Astrocyte of the hippocampus (primary cell): ENCODE measurements around the gene CCND2.
"Not testable (repeated sequence)": the region's sequence is repeated elsewhere in the genome, so short reads cannot be mapped to it uniquely, and the experiment has no call there.

ENCODE experiments used
- DNase-seq: peaks from one replicate; pipeline ENCODE4 v3.0.0; 2011; ENCODE audit warnings: low read depth, low spot score

CCND2 gene

DNA sequence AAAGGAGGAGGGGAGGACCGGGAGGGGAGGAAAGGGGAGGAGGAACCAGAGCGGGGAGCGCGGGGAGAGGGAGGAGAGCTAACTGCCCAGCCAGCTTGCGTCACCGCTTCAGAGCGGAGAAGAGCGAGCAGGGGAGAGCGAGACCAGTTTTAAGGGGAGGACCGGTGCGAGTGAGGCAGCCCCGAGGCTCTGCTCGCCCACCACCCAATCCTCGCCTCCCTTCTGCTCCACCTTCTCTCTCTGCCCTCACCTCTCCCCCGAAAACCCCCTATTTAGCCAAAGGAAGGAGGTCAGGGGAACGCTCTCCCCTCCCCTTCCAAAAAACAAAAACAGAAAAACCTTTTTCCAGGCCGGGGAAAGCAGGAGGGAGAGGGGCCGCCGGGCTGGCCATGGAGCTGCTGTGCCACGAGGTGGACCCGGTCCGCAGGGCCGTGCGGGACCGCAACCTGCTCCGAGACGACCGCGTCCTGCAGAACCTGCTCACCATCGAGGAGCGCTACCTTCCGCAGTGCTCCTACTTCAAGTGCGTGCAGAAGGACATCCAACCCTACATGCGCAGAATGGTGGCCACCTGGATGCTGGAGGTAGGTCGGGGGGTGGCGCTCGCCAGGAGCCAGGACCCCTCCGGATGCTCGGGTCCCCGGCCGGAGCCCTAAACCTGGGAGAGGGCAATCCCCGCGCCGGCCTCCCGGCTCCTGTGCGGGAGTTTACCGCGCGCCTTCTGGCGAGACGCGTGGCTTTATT, at the start of gene CCND2:
Gene CCND2, plus strand, starts transcription at position 111 of the 744 bp plus-strand sequence. Its CDS starts 279 bp downstream, at position 390.
- DNase-seq = peak; percentile 92

DNA sequence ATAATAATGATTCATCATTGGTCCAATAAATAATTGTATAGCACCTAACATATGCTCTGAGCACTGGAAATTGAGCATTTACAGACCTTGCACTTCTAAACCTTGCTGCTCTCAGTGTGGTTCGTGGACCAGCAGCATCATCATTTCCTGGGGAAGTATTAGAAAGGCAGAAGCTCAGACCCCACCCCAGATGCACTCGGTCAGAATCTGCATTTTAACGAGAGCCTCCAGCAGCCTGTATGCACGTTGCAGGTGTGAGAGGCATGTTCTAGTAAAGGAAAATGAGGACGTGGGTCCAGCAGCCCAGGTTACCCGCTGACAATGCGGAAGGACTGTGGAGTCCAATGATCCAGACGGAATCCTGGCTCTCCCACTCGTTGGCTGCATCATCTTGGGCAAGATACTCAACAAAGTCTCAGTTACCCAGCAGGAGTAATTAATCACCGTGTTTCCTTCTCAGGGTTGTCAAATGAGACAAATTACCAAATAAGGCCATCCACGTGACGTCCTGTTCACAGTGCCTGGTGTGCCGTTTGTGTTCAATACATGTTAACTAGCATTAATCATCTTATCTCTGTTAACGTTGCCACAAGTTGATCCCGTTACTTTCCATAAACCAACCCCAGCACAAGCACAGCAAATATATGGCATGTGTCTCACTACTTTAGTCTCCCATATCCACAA, 49.2 kb upstream of the CCND2 start:
- DNase-seq = no peak

DNA sequence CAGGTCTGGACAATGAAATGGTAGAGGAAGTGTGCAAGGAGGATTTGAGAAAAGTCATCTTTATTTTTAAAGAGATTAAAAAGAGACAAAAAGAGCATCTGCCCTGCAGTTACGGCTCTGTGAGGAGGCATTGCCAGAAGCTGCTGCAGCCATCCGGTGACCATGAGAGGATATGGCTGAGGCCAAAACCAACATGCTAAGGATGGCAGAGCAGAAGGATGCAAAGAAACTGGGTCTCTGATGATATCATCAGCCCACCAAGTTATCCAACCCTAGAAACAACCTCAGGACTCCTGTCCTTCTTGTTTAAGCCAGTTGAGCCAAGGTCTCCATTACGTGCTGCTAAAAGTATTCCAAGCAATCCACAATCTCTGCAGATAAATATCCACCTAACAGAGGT, 48.0 kb upstream of the CCND2 start:
- no peak for DNase-seq

DNA sequence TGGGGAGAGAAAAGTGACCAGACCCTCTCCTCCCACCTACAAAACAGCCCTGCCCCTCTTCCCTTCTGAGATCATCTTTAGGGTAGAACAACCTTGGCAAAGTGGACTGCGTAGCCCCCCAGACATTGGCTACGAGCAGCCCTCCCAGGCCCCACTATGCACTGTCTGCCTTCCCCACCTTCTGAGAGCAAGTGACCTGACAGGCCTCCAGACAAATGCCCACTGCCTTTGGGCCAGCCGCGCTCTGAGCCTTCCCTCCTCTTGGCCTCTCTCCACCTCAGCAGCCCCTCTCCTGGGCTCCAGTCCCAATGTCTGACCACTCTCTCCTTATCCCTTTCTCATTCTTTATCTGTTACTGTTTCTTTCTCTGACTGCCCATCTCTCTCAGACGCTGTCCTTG, 46.5 kb upstream of the CCND2 start:
- DNase-seq = no peak

DNA sequence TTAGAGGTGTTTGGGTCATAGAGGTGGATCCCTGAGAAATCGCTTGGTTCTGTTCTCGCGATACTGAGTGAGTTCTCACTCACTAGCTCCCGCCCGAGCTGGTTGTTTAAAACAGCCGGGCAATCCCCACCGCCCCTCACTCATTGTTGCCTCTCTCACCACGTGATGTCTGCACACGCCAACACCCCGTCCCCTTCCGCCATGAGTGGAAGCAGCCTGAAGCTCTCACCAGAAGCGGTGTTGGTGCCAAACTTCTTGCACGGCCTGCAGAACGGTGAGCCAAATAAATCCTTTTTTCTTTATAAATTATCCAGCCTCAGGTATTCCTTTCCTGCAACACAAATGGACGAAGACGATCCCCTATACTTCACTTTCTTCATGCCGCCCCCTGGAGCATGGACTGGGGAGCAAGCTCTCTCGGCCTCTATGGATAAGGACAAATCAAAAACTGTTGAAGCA, 45.4 kb upstream of the CCND2 start:
- no peak for DNase-seq

DNA sequence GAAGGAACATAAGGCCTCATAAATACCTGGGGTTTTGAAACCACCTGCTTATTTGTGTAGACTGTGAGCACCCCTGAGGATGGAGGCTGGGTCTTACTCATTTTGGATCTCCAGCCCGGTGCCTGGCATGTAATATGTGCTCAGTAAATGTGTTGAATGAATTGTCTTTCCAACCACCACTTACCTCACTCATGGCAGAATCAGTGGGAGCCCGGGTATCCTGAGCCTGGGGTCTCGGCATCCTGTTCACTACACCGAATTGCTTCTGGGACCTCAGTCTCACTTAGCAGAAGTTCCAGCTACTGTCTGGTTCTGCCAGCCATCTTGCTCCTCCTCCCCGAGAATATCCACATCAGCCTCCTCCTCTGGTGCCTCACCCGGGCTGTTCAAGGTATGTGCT, 43.0 kb upstream of the CCND2 start:
- no peak for DNase-seq

DNA sequence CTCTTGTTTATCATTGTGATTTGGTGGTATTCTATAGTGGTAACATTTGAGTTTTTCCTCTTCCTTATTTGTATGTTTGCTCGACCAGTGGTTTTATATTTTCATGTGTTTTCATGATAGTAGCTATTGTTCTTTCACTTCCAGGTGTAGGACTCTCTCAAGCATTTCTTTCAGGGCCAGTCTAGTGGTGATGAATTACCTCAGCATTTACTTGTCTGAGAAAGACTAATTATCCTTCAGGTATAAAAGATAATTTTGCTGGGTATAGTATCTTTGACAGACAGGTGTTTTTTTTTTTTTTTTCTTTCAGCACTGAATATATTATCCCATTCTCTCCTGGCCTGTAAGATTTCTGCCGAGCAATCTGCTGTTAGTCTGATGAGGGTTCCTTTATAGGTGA, 35.0 kb upstream of the CCND2 start:
- no peak for DNase-seq

DNA sequence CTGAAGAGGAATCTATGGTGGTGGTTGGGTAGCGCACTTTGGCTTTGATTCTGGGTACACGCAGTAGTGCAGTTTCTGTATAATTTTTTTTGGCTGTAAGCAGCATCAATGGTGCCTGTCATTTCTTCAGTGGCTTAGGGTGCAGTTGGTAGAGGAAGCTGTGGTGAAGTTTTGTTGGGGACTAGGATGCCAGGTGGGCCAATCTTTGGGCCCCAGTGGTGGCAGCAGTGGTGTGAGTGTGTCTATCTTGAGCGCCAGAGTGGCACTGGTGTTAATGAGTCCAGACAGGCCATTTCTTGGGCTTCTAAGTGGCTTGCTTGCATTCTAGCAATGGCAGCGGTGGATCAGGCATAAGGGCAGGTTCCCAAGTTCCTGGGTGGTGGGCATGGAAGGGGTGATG, 33.8 kb upstream of the CCND2 start:
- no peak for DNase-seq

DNA sequence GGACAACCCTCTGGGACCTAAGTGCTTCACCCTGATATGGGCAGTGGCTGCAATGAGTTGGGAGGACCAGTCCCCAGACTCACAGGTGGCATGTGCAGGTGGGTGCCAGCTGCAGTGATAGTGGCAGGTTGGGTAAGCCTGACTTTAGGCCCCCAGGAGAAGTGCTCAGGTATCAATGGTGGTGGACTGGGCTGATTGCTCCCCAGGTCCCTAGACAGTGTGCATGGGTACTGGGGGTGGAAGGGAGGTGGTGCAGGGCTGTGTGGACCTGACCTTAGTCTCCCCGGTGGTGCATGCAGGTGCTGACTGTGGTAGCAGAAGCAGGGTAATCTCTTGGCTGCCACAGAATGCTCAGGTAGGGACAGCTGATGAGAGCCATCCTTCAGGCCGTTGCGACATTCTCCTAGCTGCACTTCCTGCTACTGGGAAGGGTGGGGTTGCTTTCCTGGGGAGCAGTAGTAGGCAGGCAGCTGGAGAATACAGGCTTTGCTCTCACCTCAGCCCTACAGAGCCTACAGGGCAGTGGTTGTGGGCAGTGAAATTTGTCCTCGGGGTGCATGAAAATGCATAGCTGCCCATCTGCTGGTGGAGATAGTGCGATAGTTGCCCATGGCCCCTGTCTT, 33.3 kb upstream of the CCND2 start:
- no peak for DNase-seq

DNA sequence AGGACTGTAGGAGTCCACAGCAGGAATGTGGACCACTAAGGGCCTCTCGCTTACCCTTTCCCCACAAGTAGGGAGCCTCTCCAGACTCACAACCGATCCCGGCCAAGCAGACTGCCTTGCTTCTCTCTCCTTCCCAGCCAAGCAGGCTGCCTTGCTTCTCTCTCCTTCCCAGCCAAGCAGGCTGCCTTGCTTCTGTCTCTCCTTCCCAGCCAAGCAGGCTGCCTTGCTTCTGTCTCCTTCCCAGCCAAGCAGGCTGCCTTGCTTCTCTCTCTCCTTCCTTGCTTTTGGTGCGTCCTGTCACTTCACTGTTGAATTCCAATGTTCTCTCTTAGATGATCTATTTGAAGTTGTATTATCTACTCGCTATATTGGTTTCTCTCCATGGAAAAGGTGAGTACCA, 32.6 kb upstream of the CCND2 start:
- DNase-seq = no peak

DNA sequence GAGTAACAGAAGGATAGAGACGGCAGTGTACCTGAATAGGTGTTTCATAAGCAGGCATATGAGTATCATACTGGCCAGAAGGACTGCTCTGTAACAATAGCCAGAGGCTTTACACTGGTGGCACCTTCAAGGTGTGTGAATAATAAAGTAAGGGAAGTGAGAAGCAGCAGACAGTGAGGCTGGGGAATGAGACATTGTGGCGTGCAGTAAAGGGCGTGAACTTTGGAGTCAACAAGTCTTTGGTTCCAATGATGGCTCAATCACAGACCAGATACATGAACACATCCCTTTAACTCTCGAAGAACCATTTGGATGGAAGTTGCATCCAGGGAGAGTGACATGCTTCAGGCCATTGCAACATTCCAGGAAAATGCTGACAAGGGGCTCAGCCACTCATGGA, 32.0 kb upstream of the CCND2 start:
- DNase-seq = no peak

DNA sequence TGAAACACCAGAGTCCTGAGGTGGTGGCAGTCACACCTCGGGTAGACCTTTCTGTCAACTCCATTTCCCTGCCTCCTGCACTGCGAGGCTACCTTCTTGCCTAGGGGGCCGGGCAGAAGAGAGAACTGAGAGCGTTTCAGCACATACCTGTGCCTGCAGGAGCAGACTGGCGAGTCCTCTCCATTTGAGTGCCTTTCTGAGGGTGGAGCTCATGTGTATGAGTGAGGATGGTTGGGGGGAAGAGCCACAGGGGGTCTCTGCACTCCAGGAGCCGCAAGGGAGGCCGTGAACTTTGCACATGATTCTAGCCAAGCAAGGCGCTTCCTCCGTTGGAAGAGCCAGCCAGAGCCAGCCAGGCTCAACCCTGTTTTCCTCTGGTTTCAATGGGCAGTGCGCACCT, 31.0 kb upstream of the CCND2 start:
- DNase-seq = no peak

DNA sequence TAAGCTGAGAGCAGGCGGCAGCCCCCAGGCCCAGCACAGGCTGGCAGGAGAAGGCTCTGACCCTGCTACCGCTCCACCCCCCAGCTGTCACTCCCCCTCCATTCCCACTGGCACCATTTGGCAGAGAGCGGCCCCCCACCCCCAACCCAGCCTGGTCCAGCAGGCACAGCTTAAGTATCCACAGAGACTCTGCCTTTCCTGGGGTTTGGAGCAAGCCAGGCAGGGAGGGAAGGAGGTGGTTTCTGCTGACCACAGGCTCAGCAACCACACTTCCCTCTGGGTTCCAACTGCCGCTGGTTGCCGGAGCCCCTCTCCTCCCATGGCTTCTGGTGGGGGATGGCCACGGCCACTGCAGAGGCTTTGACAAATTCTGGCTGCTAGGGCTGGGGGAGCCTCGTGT, 30.5 kb upstream of the CCND2 start:
- DNase-seq = no peak

DNA sequence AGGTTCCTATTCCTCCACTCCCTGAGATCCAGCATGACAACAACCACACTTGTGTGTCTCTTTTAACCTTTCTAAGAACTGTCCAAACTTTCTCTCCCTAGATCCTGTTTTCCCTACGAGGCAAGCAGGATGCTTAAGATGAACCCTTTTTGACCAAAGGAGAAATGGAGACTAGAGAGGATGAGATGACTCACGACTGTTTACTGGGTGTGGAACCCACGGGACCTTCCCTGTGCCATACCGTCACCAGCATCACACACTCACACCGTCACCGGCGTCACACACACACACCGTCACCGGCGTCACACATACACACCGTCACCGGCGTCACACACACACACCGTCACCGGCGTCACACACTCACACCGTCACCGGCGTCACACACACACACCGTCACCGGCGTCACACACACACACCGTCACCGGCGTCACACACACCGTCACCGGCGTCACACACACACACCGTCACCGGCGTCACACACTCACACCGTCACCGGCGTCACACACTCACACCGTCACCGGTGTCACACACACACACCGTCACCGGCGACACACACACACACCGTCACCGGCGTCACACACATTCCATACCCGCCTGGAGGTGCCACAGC, 30.0 kb upstream of the CCND2 start:
- DNase-seq = not testable (repeated sequence)

DNA sequence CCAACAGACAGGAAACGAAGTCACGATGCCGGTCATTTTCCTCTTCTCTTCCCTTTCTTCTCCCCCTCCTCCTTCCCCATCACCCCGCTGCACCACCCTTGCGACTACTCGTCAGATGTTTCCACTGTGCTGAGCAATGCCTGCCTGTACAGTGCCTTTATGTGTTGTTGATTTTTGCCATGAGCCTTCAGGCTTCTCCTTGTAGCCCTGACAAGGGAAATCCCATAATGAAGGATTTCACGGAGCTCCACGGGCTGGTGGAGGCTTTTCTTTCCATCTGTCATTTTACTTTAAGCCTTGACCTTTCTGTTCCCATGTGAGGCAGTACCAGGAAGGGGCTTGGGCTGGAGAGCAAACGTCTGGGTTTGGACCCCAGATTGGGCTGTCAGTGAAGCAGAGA, 28.7 kb upstream of the CCND2 start:
- no peak for DNase-seq

DNA sequence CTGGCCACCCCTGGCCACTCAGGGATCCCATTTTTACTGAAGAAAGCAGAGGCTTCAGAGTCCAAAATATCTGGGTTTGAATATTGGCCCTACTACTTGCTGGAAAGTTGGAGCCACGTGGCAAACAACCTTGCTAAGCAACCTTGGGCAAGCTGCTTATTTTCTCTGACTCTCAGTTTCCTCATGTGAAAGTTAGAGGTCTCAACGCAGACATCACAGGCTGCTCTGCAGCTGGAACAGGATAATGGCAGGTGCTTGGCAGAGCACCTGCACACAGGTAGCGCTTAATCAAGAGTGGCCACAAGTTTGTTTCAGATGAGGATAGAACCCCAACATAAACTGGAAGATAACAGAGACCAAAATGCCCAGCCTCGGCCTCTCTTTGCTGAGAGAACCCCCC, 28.1 kb upstream of the CCND2 start:
- DNase-seq = no peak

DNA sequence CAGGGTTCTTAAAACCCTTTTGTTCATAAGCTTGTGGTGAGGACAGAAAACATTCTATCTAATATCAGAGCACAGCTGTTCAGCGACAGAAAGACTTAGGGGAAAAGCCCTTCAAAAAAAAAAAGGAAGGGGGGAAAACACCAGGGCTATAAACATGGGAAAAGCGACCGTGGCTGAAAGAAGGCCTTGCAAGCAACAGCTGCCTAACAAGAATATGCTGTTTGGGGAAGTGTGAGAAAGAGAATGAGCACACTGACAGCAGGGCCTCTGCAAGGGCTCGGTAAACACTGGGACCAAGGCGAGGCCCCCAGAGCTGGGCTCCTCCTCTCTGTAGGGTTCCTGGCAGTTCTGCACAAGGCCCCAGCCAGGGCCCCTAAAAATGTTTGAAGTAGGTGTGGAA, 27.4 kb upstream of the CCND2 start:
- DNase-seq = no peak

DNA sequence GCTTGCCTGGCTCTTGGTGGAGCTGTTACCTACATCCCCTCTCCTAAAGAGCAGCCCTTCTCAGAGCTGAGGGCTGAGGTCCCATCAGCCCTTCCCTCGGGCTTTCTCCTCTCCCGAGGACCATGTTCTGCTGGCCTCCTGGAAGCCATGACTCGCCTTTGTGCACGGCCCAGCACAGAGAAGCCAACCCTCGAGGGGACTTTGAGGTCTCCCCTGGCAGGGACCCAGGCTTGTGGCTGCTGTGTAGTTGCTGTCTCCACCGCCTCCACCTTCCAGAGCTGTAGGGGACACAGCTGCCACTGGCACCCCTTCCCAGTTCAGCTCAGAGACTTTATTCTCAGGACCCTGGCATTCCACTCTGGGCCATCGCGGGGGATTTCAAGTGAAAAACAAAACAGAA, 22.9 kb upstream of the CCND2 start:
- DNase-seq = peak; percentile 7

DNA sequence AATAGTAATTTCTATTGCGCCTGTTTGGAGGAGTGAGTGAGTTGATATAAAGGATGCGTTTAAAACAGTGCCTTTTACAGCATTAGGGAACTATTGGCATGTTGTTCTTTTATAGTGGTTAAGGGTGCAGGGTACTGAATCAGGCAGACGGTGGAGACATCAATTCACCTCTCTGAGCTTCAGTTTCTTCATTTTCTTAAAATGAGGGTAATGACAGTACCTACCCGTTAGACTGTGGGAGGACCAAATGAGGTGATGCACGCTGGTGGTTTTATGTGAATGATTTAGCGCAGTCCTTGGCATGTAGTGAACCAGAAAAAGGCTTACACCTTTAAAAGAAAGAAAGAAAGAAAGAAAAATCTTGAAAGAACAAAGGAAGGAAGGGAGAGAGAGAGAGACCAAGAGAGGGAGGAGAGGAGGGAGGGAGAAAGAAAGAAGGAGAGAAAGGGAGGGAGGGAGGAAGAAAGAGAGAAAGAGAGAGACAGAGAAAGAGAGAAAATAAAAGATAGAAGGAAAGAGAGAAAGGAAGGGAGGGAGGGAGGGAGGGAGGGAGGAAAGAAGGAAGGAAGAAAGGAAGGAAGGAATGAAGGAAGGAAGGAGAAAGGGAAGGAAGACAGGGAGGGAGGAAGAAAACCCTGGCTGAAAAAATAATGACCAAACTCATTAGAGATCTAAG, 22.2 kb upstream of the CCND2 start:
- DNase-seq = no peak

DNA sequence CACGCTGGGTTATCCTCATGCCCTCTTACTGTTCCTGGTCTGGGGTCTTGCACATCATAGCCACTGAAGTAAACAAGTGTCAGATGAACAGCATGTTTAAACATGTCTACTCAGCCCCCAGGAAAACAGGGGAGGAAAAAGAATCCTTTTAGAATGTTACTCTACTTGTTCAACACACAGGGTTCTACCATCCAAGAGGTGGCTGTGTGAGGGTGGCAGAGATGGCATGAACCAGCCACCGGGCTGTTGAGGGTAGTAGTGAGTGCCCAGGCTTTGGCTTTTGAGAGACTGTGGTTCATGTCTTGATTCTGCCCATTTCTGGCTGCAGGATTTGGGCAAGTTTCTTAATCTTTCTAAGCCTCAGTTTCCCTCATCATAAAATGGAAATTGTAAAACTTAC, 21.6 kb upstream of the CCND2 start:
- DNase-seq = no peak

DNA sequence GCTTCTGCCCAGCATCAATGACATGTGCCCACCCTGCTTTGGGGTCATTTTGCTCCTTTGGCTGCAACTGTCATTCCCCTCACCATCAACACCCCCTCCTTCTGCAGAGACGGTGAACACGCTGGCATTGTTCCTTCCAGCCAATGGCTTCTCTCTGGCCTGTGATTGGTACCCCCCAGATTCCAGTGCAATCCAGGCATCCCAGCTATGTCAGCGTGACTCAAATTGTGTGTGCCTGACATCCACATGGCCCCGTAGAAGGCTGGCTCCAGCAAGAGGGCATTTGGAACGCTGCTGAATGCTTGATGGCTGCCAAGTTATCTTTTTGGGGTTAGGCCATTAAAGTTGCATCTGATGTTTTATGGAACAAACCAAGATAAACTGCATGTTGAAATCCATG, 21.0 kb upstream of the CCND2 start:
- peak; percentile 35 for DNase-seq
